ENCODE data around the gene TRAK1.

TRAK1 gene

GRCh38 chr3:42177801-42178150 is 86.6 kb downstream of the TRAK1 start:
- DNase-seq (ENCODE audit: low spot score), result no peak

- peak; percentile 88 for DNase-seq (ENCODE audit: low spot score)
These were observed 88.1 kb downstream of the TRAK1 start for GRCh38 chr3:42179110-42179725.

GRCh38 chr3:42180901-42181300 is 89.7 kb downstream of the TRAK1 start:
- no peak for DNase-seq (ENCODE audit: low spot score)

- DNase-seq (ENCODE audit: low spot score), result no peak
These were observed 91.4 kb downstream of the TRAK1 start for GRCh38 chr3:42182555-42182954.

- DNase-seq (ENCODE audit: low spot score), result no peak
These were observed 93.0 kb downstream of the TRAK1 start for GRCh38 chr3:42183991-42184632.

GRCh38 chr3:42184651-42185443 is 93.7 kb downstream of the TRAK1 start:
- peak; percentile 7 for DNase-seq (ENCODE audit: low spot score)

- DNase-seq (ENCODE audit: low spot score), result no peak
These were observed 96.8 kb downstream of the TRAK1 start for GRCh38 chr3:42187936-42188335.

- no peak for DNase-seq (ENCODE audit: low spot score)
These were observed 97.2 kb downstream of the TRAK1 start for GRCh38 chr3:42188376-42188775.

- DNase-seq (ENCODE audit: low spot score), result no peak
These were observed 97.9 kb downstream of the TRAK1 start for GRCh38 chr3:42189001-42189460.

GRCh38 chr3:42189736-42190135 is 98.6 kb downstream of the TRAK1 start:
- no peak for DNase-seq (ENCODE audit: low spot score)

- peak; percentile 51 for DNase-seq (ENCODE audit: low spot score)
These were observed 99.7 kb downstream of the TRAK1 start for GRCh38 chr3:42190701-42191442.

- no peak for DNase-seq (ENCODE audit: low spot score)
These were observed 100.2 kb downstream of the TRAK1 start for GRCh38 chr3:42191443-42191747.

- DNase-seq (ENCODE audit: low spot score), result no peak
These were observed 101.4 kb downstream of the TRAK1 start for GRCh38 chr3:42192334-42193200.

GRCh38 chr3:42194943-42195510 is 103.9 kb downstream of the TRAK1 start:
- no peak for DNase-seq (ENCODE audit: low spot score)

GRCh38 chr3:42195879-42196330 is 104.7 kb downstream of the TRAK1 start:
- no peak for DNase-seq (ENCODE audit: low spot score)

GRCh38 chr3:42198709-42199108 is 107.6 kb downstream of the TRAK1 start:
- no peak for DNase-seq (ENCODE audit: low spot score)

- no peak for DNase-seq (ENCODE audit: low spot score)
These were observed 111.2 kb downstream of the TRAK1 start for GRCh38 chr3:42202217-42202865.

- no peak for DNase-seq (ENCODE audit: low spot score)
These were observed 113.9 kb downstream of the TRAK1 start for GRCh38 chr3:42204867-42205599.

- DNase-seq (ENCODE audit: low spot score), result no peak
These were observed 114.8 kb downstream of the TRAK1 start for GRCh38 chr3:42205800-42206514.

Measured in RKO (cell line).